ENCODE results near the gene C1D. TPM values are rescaled to one million over a fixed set of nuclear protein-coding genes. Genes with fewer than 3 reads are reported as not detected.
"Not testable (repeated sequence)": the region's sequence is repeated elsewhere in the genome, so short reads cannot be mapped to it uniquely, and the experiment has no call there.

The C1D gene
- total RNA-seq, 1 experiment from 2014 or later: 44.5 TPM

GRCh38 chr2:67999332-67999731 is 63.5 kb downstream of the C1D start:
- no peak for DNase-seq (ENCODE audit: low read depth)

GRCh38 chr2:67997903-67998302 is 64.9 kb downstream of the C1D start:
- peak; percentile 12 for DNase-seq (ENCODE audit: low read depth)

- DNase-seq (ENCODE audit: low read depth): peak; percentile 74
Observed at GRCh38 chr2:67997528-67997900, 65.3 kb downstream of the C1D start.

GRCh38 chr2:67996772-67997527 is 65.9 kb downstream of the C1D start:
- no peak for DNase-seq (ENCODE audit: low read depth)

- DNase-seq (ENCODE audit: low read depth): no peak
Observed at GRCh38 chr2:67994716-67995115, 68.1 kb downstream of the C1D start.

- not testable (repeated sequence) for DNase-seq (ENCODE audit: low read depth)
Observed at GRCh38 chr2:67994069-67994468, 68.7 kb downstream of the C1D start.

- DNase-seq (ENCODE audit: low read depth): no peak
Observed at GRCh38 chr2:67993329-67993728, 69.5 kb downstream of the C1D start.

GRCh38 chr2:67991456-67991855 is 71.3 kb downstream of the C1D start:
- DNase-seq (ENCODE audit: low read depth): no peak

Other genes with a start within 250 kb of the C1D start
- gene PNO1, start 94.9 kb upstream of the C1D start, total RNA-seq (2014; rRNA removed; shearing (Covaris generic)): 41.9 and 54.2 TPM in 2 replicates
- gene PPP3R1, start 189.5 kb upstream of the C1D start, total RNA-seq (2014; rRNA removed; shearing (Covaris generic)): 17.9 and 20.7 TPM in 2 replicates

All from Daoy (cell line).